HUDEP-2 (cell line): ENCODE measurements around the gene SLC6A12.

Experiments
- DNase-seq, 76 experiments: peaks; one replicate each; lab custom pipeline; 2025; ENCODE audit not compliant: unreplicated experiment in 76 of 76; lab: John Stamatoyannopoulos, UW

Gene SLC6A12

DNA sequence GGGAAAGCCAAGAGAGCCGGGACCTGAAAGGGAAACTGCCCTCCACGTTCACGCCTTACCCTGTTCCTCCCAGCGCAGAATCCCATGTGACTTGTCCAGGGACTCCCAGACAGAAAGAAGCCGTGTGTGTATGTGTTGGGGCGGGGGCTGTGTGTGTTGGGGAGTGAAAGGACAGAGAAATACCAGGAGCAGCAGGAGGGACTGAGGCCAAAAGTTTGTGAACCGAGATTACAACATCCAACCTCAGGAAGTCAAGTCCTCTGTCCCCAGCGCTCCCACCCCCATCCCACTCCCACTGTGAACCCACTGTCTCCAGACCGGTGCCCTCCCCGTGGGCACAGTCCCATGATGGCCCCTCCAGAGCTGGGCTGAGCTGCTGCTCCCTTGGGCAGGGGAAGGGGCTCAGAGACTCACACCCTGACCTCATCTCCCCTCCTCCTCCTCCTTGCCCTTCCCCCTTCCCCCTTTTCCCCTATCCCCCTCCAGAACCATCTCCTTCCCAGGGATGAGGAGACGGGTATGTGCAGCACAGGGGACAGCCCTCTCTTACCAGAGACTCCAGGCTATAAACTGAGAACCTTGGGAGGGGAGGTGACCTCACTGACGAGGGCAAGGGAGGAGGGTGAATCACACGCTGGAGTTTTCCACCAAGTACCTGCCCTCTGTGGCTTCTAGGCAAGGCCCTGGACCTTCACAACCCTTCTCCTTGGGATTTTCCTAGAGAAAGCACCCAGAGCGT, at the start of gene SLC6A12:
TSS of gene SLC6A12 (minus strand) at position 155 of the 739 bp plus-strand sequence. CDS start 4,171 bp downstream, outside the sequence.
- no peak for DNase-seq

DNA sequence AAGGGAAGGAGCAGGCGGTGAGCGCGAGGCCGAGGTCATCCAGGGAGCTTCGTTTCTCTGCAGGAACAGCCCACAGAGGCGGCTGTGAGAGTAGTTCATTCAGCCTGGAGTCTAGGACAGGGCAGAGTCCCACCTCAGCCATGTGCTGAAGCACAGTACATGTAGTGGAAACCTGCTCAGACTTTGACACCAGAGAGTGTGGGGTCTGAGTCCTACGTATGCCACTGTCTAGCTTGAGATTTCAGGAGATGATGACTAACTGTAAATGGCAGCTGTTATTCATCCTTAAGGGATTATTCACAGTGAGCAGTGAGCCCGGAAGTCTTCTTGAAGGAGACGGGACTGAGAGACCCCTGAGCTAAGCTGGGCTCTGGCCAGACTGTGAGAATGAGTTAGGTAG, 49.6 kb upstream of the SLC6A12 start:
- no peak for DNase-seq

DNA sequence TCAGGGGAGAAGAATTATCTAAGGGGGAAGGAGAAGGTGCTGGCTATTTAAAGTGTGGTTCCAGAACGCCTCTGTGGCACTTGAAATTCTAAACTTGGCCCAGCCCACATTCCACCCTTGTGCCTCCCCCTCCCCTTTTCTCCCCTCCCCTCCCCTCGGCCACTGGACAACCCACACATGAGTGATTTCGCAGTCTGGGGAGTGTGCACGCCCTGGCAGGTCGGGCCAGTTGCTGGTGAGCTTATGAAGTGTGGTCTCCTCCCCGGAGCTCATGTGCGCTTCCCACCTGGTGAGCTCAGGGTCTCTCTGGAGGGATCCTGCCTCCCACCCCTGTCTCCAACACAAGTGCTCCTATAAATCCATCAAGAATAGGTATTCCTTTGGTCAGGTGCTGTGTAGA, 48.9 kb upstream of the SLC6A12 start, which contains the start of gene SLC6A13:
TSS of gene SLC6A13 (minus strand) at position 20 of the 400 bp plus-strand sequence. CDS start 2,784 bp downstream, outside the sequence.
- no peak for DNase-seq

DNA sequence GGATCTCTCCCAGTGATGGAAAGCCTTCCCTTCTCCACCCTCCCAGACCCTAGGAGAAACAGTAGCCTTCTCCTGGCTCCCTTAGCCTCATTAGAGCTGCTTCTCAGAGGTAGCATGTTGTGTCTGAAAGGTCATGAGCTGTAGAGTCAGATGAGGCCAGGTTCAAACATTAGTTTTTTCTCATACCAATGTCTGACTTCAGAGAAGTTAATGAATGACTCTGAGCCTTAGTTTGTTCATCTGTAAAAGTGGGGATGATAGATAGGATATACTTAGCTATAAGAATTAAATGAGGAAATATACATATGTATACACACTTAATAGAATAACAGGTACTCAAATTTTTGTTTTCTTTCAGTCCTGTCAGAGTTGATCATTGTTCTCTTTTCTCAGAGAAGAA, 48.2 kb upstream of the SLC6A12 start:
- no peak for DNase-seq

DNA sequence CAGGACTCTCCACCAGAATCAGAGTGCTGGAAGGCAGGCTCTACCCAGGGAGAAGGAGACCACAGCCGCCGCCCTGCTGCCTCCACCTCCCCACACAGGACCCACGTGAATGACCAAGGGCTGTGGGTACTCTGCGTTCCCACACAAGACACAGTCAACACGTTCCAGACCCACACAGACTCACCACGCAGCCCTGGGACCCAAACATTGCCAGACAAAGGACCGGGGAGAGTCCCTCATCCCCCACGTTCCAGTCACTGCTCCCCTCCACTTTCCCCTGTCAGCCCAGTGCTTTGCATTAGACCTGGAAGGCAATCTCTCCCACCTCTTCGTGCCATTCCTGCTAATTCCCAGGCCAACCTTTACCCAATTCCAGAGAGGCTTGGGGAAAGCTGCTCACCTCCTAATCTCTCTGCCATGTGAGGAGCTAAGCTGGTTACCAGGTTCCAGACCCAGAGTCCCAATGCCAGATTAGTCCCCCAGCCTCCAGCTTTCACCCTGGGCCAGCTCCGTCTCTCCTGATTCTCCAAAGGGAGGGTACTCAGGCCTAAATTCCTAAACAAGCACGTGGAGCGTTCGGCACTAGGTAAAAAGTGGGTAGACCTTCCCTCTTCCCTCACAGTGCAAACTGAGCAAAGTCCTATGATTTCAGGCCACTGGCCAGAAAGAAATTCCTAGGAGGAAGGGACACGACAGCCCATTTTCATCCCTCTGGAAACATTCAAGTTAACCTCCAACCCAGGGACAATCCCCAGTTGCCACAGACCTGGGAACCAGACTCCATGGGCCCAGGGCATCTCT, 43.8 kb upstream of the SLC6A12 start:
- DNase-seq: no peak

DNA sequence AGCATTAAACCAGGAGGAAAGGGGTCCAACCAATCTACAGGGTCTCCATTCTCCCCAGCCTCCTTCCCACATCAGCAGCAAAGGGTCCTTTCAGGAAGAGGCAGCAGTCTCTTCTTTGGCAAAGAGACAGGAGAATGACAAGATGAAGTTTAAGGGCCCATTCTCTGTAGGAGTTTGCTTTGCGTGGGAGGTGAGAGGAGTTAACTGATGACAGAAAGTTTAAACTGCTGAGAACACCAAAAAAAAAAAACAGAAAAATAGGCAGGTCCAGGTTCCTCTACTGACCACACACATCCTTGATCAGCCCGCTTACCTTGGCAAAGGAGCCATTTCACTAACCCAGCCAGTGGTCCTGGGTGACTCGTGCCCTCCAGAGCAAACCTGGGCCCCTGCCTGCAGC, 43.0 kb upstream of the SLC6A12 start:
- DNase-seq: peak in 19 of 76 experiments; percentile 2 to 65 (median 21)

DNA sequence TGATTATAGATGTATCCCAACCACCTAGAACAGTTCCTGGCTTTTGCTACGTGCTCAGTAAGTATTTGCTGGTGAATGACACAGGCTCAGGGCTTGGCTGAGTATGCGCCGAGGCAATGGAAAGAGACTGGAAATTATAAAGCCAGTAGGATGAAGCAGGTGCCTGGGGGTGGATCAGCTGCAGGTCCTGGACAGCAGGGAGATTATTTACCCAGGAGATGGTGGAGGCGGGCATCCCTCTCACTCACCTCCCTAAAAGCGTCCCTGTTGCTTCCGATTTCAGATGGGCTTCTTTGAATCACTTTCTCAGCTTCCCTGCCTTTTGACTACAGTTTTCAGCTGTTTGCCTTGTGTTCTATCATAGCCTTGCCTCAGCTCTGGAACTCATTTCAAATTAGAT, 42.3 kb upstream of the SLC6A12 start:
- DNase-seq: no peak

DNA sequence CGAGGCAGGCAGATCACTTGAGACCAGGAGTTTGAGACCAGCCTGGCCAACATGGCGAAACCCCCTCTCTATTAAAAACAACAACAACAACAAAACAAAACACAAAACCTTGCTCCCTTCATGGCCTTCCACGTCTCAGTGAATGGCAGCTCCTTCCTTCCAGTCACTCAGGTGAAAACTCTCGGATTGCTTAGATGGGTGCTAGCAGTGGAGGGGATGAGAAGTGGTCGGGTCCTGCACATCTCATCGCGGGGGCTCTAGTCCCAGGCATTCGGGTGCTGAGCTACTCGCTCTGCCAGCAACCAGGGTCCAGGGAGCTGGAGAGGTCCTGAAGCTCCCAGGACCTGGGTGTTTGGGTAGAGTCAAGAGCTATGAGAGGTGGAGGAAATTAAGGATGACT, 41.0 kb upstream of the SLC6A12 start:
- DNase-seq: no peak

DNA sequence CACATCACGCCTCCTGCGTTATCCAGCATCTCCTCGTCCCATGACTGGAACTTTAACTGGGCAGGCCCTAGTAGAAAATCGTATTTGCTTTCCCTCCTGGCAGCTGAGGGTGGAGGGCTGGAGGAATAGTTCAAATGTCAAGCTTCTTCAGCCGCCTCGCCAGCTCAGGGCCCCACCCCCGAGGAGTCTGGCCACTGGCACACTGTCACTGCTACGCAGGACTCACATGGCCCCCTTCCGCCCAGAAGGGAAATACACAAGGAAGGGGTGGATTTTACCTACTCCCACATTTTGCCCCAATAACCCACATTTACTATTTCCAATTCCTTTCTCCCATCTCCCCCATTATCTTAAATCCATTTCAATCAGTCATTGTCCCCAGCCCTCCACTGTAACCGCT, 40.1 kb upstream of the SLC6A12 start:
- DNase-seq: no peak

DNA sequence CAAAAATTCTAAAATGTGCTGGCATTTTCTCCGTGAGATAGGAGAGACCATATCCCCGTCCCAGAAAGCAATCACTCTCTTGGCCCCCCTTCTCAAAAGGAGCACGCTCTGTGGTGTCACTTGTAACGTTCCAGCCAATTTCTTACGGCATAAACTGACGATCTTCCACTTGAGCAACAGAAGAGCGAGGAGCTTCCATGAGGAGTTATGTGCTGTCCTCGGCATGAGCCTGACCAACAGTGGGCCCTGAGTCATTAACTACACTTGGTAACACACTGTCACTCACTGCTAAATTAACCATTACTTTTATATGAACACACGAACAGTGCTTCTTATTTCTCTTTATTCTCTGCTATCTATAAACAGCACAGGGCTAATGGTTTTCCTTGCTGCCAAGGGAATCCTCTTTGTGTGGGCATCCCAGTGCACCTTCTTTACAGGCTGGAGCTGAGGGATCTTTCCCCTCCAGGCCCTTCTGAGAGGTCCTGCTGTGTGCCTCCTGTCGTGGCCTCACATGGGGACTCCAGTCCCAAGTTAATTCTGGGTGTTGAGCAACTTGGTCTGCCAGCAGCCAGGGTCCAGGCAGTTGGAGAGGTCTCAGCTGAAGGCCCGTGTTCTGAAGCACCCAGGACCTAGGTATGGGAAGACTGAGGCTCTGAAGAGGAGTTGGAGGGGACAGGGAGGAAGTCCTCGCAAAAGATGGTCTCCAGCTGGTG, 39.3 kb upstream of the SLC6A12 start:
- DNase-seq: no peak

DNA sequence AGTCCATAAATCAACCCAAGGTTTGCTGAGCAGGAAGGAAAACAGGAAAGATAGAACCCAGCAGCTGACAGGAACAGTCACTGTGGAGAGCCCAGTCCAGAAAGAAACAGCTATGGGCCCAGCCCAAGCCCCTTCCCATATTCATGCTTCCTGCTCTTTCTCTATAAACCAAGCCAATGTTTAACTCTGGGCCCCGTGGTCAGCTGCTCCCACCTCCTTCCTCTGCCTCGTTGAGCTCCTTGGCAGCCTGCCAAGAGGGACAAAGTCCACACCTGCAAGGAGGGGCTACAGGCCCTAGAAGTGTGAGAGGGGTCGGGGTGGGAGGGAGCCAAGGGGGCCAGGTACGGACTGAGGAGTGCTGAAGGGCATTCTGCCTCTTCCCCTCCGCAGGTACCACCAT, 38.7 kb upstream of the SLC6A12 start:
- DNase-seq: no peak

DNA sequence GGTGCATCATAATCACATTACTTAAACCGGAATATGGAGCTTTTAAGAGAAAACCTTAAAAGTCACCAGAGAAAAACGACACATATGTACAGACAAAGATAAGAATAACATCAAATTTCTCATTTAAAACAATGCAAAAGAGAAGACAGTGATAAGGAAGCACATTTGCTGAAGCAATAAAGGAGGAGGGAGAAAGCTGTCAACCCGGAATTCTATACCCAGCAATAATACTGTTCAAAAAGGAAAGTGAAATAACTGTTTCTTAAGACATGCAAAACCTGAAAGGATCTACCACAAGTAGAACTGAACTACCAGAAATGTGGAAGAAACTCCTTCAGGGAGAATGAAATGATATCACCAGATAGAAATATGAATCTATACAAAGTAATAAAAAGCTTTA, 33.3 kb upstream of the SLC6A12 start:
- no peak for DNase-seq

DNA sequence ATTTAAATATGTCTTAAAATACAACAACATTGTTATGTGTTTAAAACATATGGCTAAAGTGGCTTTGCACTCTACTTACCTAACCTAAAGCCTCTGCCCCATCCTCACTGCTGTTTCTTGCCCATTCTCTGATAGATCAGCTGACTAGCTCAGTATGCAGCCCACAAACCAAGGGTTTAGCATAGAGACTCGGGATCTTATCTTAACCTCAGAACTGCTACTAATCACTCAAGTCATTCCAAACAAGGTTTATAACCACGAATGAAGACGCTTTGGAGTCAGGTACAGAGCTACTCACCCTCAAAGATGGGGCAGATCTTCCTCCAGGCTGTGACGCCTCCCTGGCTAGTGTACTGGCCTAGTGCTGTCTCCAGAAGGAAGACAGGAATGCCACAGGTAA, 29.4 kb upstream of the SLC6A12 start:
- no peak for DNase-seq

DNA sequence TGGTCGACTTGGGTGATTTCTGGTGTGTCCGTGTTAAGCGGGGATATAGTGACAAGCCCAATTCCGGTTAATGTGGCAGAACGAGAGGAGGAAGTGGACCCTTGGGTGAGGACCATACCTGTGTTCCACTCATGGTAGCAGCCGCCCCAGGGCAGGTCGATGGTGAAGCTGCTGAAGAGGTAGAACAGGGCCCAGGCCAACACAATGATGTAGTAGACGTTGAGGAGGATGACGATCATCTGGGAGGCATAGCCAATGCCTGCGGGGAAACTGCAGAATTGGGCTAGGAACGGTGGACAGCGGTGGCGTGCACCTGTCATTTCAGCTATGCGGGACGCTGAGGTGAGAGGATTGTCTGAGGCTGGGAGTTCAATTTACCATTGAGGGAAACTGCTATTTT, 28.5 kb upstream of the SLC6A12 start:
- no peak for DNase-seq

DNA sequence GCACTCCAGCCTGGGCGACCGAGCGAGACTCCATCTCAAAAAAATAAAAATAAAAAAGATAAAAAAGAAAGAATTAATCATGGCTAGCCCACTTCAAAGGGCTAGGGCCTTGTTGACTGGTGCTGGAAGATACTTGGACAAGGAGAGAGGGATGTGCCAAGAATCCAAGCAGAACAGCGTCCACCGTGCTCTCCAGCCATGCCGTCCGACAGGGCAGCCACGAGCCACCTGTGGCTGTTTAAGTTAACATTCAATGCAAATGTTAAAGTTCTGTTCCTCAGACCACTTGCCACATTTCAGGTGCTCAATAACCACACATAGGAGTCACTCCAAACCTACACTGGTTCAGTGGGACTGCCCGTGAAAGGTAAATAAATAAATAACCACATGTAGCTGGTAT, 27.3 kb upstream of the SLC6A12 start:
- DNase-seq: no peak

DNA sequence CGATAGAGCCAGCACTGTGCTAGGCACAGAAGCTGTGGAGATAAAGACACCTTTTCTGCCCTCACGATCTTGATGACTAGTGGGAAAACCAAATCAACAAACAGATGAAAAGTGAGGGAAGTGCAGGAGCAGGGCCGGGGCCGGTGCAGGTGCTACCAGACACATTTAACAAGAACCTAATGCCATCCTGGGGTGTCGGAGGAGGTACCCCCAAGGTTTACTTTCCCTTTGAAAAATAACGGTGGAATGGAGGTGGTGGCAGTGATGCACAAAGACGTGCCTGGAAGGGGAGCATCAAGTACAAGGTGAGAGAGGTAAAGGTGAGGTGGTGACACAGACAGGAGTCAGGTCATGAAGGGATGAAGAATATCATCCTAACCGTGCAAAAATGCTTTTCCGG, 26.6 kb upstream of the SLC6A12 start:
- no peak for DNase-seq

DNA sequence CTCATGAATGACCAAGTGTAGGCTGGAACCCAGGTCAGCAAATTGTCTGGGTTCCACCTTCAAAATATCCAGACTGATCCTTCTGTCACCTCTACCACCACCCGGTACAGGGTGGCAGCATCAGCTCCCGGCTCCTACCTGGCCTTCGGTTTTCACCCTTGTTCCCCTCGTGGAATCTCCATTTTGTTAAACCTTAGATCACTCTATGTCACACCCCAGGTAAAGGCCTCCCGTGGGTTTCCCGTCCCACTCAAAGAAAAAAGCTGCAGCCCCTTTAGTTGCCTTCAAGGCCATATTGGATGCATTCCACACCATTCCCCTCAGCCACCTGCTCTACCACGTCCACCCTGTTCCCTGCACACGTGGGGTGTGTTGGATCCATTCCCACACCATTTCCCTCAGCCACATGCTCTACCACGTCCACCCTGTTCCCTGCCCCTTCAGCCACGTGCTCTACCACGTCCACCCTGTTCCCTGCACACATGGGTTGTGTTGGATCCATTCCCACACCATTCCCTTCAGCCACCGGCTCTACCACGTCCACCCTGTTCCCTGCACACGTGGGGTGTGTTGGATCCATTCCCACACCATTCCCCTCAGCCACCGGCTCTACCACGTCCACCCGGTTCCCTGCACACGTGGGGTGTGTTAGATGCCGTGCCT, 24.9 kb upstream of the SLC6A12 start:
- DNase-seq: no peak

DNA sequence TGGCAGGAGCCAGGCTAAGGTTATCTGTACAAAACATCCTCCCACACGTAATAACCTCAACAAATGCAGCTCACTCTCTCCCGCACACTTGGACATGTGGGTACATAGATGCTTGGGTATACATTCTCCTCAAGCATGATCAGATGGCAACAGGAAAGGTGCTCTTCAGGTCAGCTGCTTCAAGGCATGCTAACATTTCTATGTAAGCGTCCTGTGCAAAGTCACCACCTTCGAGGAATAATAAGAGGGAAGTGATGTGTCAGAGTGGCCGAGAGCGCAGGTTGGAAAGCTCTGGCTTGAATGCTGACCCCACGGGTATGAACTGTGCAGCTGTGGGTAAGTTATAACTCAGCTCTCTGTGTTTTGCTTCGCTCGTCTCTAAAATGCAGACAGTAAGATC, 24.2 kb upstream of the SLC6A12 start:
- no peak for DNase-seq

DNA sequence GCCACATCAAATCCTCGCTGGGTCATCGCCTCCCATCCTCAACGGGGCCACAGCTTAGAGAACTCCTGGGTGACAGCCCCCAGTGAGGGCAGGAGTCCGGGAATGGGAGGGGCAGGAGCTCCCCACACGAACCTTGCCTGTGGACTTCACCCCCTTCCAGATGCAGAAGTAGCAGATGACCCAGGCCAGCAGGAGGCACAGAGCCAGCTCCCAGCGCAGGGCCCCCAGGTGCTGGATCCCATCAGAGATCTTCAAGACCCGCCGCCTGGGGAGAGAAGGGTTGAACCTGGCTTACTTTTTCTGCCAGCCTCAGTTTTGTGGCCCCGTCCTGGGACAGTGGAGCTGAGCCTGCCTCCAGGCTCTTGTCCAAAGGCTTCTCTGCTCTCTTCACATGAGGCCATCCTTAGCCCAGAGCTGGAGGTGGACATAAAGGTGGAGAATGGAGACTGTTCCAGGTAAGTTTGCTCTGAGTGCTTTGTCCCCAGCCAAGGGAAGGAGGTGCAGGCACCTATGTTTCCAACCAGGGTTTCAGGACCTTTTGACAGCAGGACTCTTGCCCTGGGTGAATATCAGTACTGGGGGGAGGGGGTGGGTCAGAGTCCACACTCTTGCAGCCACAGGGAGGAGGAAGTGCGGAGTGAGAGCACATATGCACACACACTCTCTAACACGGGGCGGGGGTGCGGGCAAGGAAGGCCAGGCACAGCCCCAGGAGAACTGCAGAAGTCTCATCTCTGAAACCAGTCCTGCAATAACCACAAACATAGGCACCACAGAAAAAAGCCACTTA, 23.3 kb upstream of the SLC6A12 start:
- DNase-seq: no peak

DNA sequence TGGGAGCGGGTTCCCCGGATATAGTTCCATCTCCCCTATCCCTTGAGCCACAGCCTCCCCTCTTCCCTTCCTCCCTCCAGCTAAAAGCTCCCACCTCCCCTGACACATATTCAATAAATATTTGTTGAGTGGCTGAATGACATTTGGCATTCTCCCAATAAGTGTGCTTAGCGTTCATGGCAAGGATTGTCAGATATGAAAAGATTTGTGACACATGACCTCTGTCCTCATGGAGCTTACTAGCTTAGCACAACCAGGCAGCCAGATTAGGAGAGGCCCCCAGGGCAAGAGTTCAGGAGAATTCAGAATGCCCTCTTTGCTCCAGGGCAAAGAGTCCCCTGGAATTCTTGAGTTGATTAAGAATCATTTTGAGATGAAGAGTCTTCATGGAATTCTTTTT, 22.5 kb upstream of the SLC6A12 start:
- DNase-seq: no peak
